Stomach smooth muscle (tissue), 2 donors: Measurements from ENCODE around the gene SERPINC1.

Source experiments
- H3K27ac ChIP-seq: one replicate; pipeline ENCODE4 v1.7.0; 2013; ENCODE audit warnings: mild to moderate bottlenecking, low read length, inconsistent platforms
- H3K27me3 ChIP-seq, 2 donors: one replicate each; pipeline ENCODE4 v1.7.0; 2013; ENCODE audit warnings: low read length in 2 of 2; ENCODE audit not compliant: insufficient read depth in 2 of 2, control insufficient read depth in 1 of 2
- H3K36me3 ChIP-seq, 2 donors: one replicate each; pipeline ENCODE4 v1.7.0; 2013; ENCODE audit warnings: low read length in 2 of 2; ENCODE audit not compliant: control insufficient read depth in 2 of 2, insufficient read depth in 2 of 2
- H3K4me1 ChIP-seq: one replicate; pipeline ENCODE4 v1.7.0; 2013; ENCODE audit warnings: low read length; ENCODE audit not compliant: control insufficient read depth, insufficient read depth
- H3K4me3 ChIP-seq, 2 donors: one replicate each; pipeline ENCODE4 v1.7.0; 2013; ENCODE audit warnings: low read length in 2 of 2
- H3K9ac ChIP-seq, 2 donors: one replicate each; pipeline ENCODE4 v1.7.0; 2013; ENCODE audit warnings: low read length in 2 of 2, mild to moderate bottlenecking in 1 of 2
- H3K9me3 ChIP-seq, 2 donors: one replicate each; pipeline ENCODE4 v1.7.0; 2013; ENCODE audit warnings: low read length in 2 of 2; ENCODE audit not compliant: control insufficient read depth in 2 of 2
- donor health status: healthy.
- donor health status: Pancreatic carcinoma.

The SERPINC1 gene

GRCh38 chr1:173925306-173926242 is 8.4 kb upstream of the SERPINC1 start:
- Histone ChIP-seq H3K9me3 (no peaks in the 10 kb centered on the region), H3K4me3 (no peak overlapping the region), H3K36me3 (no peaks in the 10 kb centered on the region), H3K27me3 (no peaks in the 10 kb centered on the region), H3K4me1 (no peaks in the 10 kb centered on the region), H3K27ac (no peak overlapping the region), H3K9ac (no peak overlapping the region)

GRCh38 chr1:173920861-173921260 is 3.7 kb upstream of the SERPINC1 start:
- no peak overlapping the region for H3K27ac ChIP-seq
- H3K9me3 ChIP-seq: no peaks in the 10 kb centered on the region
- H3K9ac ChIP-seq: no peak overlapping the region
- no peak overlapping the region for H3K4me3 ChIP-seq
- no peaks in the 10 kb centered on the region for H3K36me3 ChIP-seq
- no peaks in the 10 kb centered on the region for H3K27me3 ChIP-seq
- H3K4me1 ChIP-seq: no peaks in the 10 kb centered on the region

- Histone ChIP-seq H3K36me3 (no peaks in the 10 kb centered on the region), H3K9ac (no peak overlapping the region), H3K27me3 (no peaks in the 10 kb centered on the region), H3K27ac (no peak overlapping the region), H3K4me3 (no peak overlapping the region), H3K4me1 (no peaks in the 10 kb centered on the region), H3K9me3 (peaks cover 0 to 5% of the 10 kb centered on the region in 2 donors)
Measured at GRCh38 chr1:173917635-173918493, 737 bp upstream of the SERPINC1 start.

GRCh38 chr1:173916667-173917066 is 460 bp downstream of the SERPINC1 start:
- H3K4me3 ChIP-seq: no peak overlapping the region
- H3K9ac ChIP-seq: no peak overlapping the region

GRCh38 chr1:173915596-173915995 is 1.5 kb downstream of the SERPINC1 start:
- Histone ChIP-seq H3K9ac (no peak overlapping the region), H3K27me3 (no peaks in the 10 kb centered on the region), H3K4me3 (no peak overlapping the region), H3K9me3 (peaks cover 0 to 5% of the 10 kb centered on the region in 2 donors), H3K27ac (no peak overlapping the region), H3K36me3 (no peaks in the 10 kb centered on the region), H3K4me1 (no peaks in the 10 kb centered on the region)

More at GRCh38 chr1:173916667-173917066, 460 bp downstream of the SERPINC1 start:
- Histone ChIP-seq H3K9me3 (peaks cover 0 to 5% of the 10 kb centered on the region in 2 donors), H3K27ac (no peak overlapping the region), H3K27me3 (no peaks in the 10 kb centered on the region), H3K4me1 (no peaks in the 10 kb centered on the region), H3K36me3 (no peaks in the 10 kb centered on the region)

- Histone ChIP-seq H3K4me1 (no peaks in the 10 kb centered on the region), H3K36me3 (peaks cover 0 to 1% of the 10 kb centered on the region in 2 donors), H3K9me3 (peaks cover 0 to 5% of the 10 kb centered on the region in 2 donors), H3K9ac (no peak overlapping the region), H3K27me3 (no peaks in the 10 kb centered on the region), H3K4me3 (no peak overlapping the region), H3K27ac (no peak overlapping the region)
Measured at GRCh38 chr1:173914366-173914871, 2.7 kb downstream of the SERPINC1 start.

GRCh38 chr1:173913111-173913510 is 4.0 kb downstream of the SERPINC1 start:
- Histone ChIP-seq H3K4me3 (no peak overlapping the region), H3K9ac (no peak overlapping the region), H3K27me3 (no peaks in the 10 kb centered on the region), H3K9me3 (peaks cover 0 to 5% of the 10 kb centered on the region in 2 donors), H3K27ac (no peak overlapping the region), H3K4me1 (no peaks in the 10 kb centered on the region), H3K36me3 (peaks cover 0 to 2% of the 10 kb centered on the region in 2 donors)

- no peak overlapping the region for H3K4me3 ChIP-seq
- no peaks in the 10 kb centered on the region for H3K9me3 ChIP-seq
- no peak overlapping the region for H3K9ac ChIP-seq
- H3K4me1 ChIP-seq: no peaks in the 10 kb centered on the region
- no peaks in the 10 kb centered on the region for H3K27me3 ChIP-seq
- peaks cover 0 to 2% of the 10 kb centered on the region in 2 donors for H3K36me3 ChIP-seq
- no peak overlapping the region for H3K27ac ChIP-seq
Measured at GRCh38 chr1:173903827-173904531, 13.1 kb downstream of the SERPINC1 start.

- Histone ChIP-seq H3K36me3 (no peaks in the 10 kb centered on the region), H3K27me3 (no peaks in the 10 kb centered on the region), H3K4me3 (no peak overlapping the region), H3K27ac (no peak overlapping the region), H3K9me3 (no peaks in the 10 kb centered on the region), H3K9ac (no peak overlapping the region), H3K4me1 (no peaks in the 10 kb centered on the region)
Measured at GRCh38 chr1:173900992-173901391, 16.1 kb downstream of the SERPINC1 start.

GRCh38 chr1:173900427-173900826 is 16.7 kb downstream of the SERPINC1 start:
- Histone ChIP-seq H3K9ac (no peak overlapping the region), H3K36me3 (no peaks in the 10 kb centered on the region), H3K27ac (no peak overlapping the region)

More at GRCh38 chr1:173900427-173900826, 16.7 kb downstream of the SERPINC1 start:
- H3K4me1 ChIP-seq: no peaks in the 10 kb centered on the region
- H3K27me3 ChIP-seq: no peaks in the 10 kb centered on the region
- H3K9me3 ChIP-seq: no peaks in the 10 kb centered on the region
- no peak overlapping the region for H3K4me3 ChIP-seq
